Activated CD4-positive, alpha-beta T cell treated with anti-CD3 and anti-CD28 coated beads for 1 hour (primary cell): Measurements from ENCODE around the gene SLC25A33.

Experiments used
- DNase-seq: peaks from one replicate; pipeline ENCODE4 v3.0.0-alpha.2; 2020

SLC25A33 gene

GRCh38 chr1:9628541-9629444 lies 89.5 kb downstream of the SLC25A33 start:
- DNase-seq, result peak; percentile 53

GRCh38 chr1:9629445-9630201 lies 90.4 kb downstream of the SLC25A33 start:
- peak; percentile 55 for DNase-seq

- no peak for DNase-seq
These were observed 91.3 kb downstream of the SLC25A33 start for GRCh38 chr1:9630331-9631111.

DNA sequence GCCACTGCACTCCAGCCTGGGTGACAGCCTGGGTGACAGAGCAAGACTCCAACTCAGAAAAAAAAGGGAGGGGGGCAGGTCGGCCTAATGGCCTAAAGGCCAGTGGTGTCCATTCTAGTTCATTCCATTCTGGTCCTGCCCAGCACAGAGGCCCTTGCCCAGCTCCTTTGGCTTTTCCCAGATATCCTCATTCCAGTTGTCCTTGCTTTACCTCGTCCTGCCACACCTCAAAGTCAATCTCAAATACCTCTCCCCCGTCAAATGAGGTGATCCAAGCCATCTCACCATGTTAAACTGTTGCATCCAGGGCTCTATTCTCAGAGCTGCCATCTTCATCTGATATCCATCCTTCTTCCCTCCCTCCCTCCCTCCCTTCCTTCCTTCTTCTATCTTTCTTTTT lies 92.3 kb downstream of the SLC25A33 start:
- no peak for DNase-seq

DNA sequence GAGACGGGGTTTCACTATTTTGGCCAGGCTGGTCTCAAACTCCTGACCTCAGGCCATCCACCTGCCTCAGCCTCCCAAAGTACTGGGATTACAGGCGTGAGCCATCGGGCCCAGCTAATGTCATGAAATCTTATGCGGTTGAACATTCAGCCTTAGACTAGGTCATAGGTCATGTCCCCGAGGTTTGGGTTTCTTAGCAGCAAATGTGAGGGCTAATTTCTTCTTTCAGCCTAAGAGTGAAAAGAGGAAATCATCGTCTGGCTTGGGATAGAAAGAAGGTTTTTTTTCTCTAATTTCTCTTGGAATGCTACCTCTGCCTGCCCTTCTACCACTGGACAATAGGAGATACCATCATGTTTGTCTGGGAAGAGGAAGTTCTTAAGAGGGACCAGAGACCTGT lies 94.2 kb downstream of the SLC25A33 start:
- DNase-seq, result no peak

DNA sequence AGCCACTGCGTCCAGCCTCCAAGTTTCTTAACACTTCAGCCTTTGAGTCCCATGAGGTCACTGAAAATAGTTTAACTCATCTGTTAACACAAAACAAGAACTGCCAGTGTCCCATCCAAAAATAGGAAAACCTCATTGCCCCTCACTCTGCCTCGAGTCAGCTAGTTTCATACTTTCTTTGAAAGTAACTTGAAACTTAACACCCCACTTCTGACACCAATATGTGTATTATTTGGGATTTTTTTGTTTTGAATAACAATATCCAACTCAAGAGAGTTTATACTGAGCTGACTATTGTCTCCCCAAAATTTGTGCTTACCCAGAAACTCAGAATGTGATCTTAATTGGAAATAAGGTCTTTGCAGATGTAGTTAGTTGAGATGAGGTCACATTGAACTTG lies 95.3 kb downstream of the SLC25A33 start:
- no peak for DNase-seq
